ENCODE data around the gene PAX5.
"Not testable (repeated sequence)": the region's sequence is repeated elsewhere in the genome, so short reads cannot be mapped to it uniquely, and the experiment has no call there.

The PAX5 gene

GRCh38 chr9:36873247-36873875, 160.7 kb downstream of the PAX5 start:
- Histone ChIP-seq H3K9me3 (ENCODE audit: control insufficient read depth, insufficient read depth, low read depth, low read length) (peaks cover 3% of the 10 kb centered on the region; the same call in 1 of the 2 replicates), H3K27ac (ENCODE audit: low read depth, low read length) (no peak overlapping the region), H3K9ac (ENCODE audit: low read length) (no peak overlapping the region), H3K27me3 (ENCODE audit: control insufficient read depth, insufficient read depth, low read length) (peaks cover 10% of the 10 kb centered on the region; the same call in 1 of the 2 replicates), H3K4me3 (ENCODE audit: low read depth, low read length) (no peak overlapping the region), H3K4me1 (ENCODE audit: control insufficient read depth, insufficient read depth, low read length) (peaks cover 7% of the 10 kb centered on the region; the same call in 1 of the 2 replicates), H3K36me3 (ENCODE audit: control insufficient read depth, insufficient read depth, low read length) (no peaks in the 10 kb centered on the region)

GRCh38 chr9:36872641-36873040, 161.4 kb downstream of the PAX5 start:
- no peak overlapping the region for H3K4me3 ChIP-seq (ENCODE audit: low read depth, low read length)
- H3K27ac ChIP-seq (ENCODE audit: low read depth, low read length): no peak overlapping the region
- peaks cover 7% of the 10 kb centered on the region; the same call in 1 of the 2 replicates for H3K4me1 ChIP-seq (ENCODE audit: control insufficient read depth, insufficient read depth, low read length)
- peaks cover 3% of the 10 kb centered on the region; the same call in 1 of the 2 replicates for H3K9me3 ChIP-seq (ENCODE audit: control insufficient read depth, insufficient read depth, low read depth, low read length)
- H3K9ac ChIP-seq (ENCODE audit: low read length): no peak overlapping the region
- H3K36me3 ChIP-seq (ENCODE audit: control insufficient read depth, insufficient read depth, low read length): no peaks in the 10 kb centered on the region
- H3K27me3 ChIP-seq (ENCODE audit: control insufficient read depth, insufficient read depth, low read length): peaks cover 10% of the 10 kb centered on the region; the same call in 1 of the 2 replicates

GRCh38 chr9:36871606-36872005, 162.5 kb downstream of the PAX5 start:
- Histone ChIP-seq H3K27ac (ENCODE audit: low read depth, low read length) (no peak overlapping the region), H3K4me3 (ENCODE audit: low read depth, low read length) (no peak overlapping the region), H3K9ac (ENCODE audit: low read length) (no peak overlapping the region), H3K9me3 (ENCODE audit: control insufficient read depth, insufficient read depth, low read depth, low read length) (peaks cover 3% of the 10 kb centered on the region; the same call in 1 of the 2 replicates), H3K27me3 (ENCODE audit: control insufficient read depth, insufficient read depth, low read length) (peaks cover 18% of the 10 kb centered on the region), H3K4me1 (ENCODE audit: control insufficient read depth, insufficient read depth, low read length) (peaks cover 7% of the 10 kb centered on the region; the same call in 1 of the 2 replicates), H3K36me3 (ENCODE audit: control insufficient read depth, insufficient read depth, low read length) (no peaks in the 10 kb centered on the region)

GRCh38 chr9:36870960-36871359, 163.1 kb downstream of the PAX5 start:
- peaks cover 3% of the 10 kb centered on the region; the same call in 1 of the 2 replicates for H3K9me3 ChIP-seq (ENCODE audit: control insufficient read depth, insufficient read depth, low read depth, low read length)
- H3K27ac ChIP-seq (ENCODE audit: low read depth, low read length): no peak overlapping the region
- peaks cover 24% of the 10 kb centered on the region for H3K27me3 ChIP-seq (ENCODE audit: control insufficient read depth, insufficient read depth, low read length)
- H3K4me3 ChIP-seq (ENCODE audit: low read depth, low read length): no peak overlapping the region
- peaks cover 7% of the 10 kb centered on the region; the same call in 1 of the 2 replicates for H3K4me1 ChIP-seq (ENCODE audit: control insufficient read depth, insufficient read depth, low read length)
- H3K9ac ChIP-seq (ENCODE audit: low read length): no peak overlapping the region
- no peaks in the 10 kb centered on the region for H3K36me3 ChIP-seq (ENCODE audit: control insufficient read depth, insufficient read depth, low read length)

GRCh38 chr9:36869605-36870004, 164.5 kb downstream of the PAX5 start:
- not testable (repeated sequence) for H3K9ac ChIP-seq (ENCODE audit: low read length); H3K4me3 ChIP-seq (ENCODE audit: low read depth, low read length); H3K9me3 ChIP-seq (ENCODE audit: control insufficient read depth, insufficient read depth, low read depth, low read length); H3K36me3 ChIP-seq (ENCODE audit: control insufficient read depth, insufficient read depth, low read length); H3K27ac ChIP-seq (ENCODE audit: low read depth, low read length)
- peaks cover 36% of the 10 kb centered on the region for H3K27me3 ChIP-seq (ENCODE audit: control insufficient read depth, insufficient read depth, low read length)
- peaks cover 15% of the 10 kb centered on the region; the same call in 1 of the 2 replicates for H3K4me1 ChIP-seq (ENCODE audit: control insufficient read depth, insufficient read depth, low read length)

- Histone ChIP-seq H3K9me3 (ENCODE audit: control insufficient read depth, insufficient read depth, low read depth, low read length) (no peaks in the 10 kb centered on the region), H3K4me1 (ENCODE audit: control insufficient read depth, insufficient read depth, low read length) (peaks cover 19% of the 10 kb centered on the region; the same call in 1 of the 2 replicates), H3K4me3 (ENCODE audit: low read depth, low read length) (no peak overlapping the region), H3K27me3 (ENCODE audit: control insufficient read depth, insufficient read depth, low read length) (peaks cover 45% of the 10 kb centered on the region), H3K27ac (ENCODE audit: low read depth, low read length) (no peak overlapping the region), H3K9ac (ENCODE audit: low read length) (no peak overlapping the region), H3K36me3 (ENCODE audit: control insufficient read depth, insufficient read depth, low read length) (no peaks in the 10 kb centered on the region)
These were observed 165.3 kb downstream of the PAX5 start for GRCh38 chr9:36868586-36869282.

GRCh38 chr9:36867672-36868471, 166.2 kb downstream of the PAX5 start:
- no peaks in the 10 kb centered on the region for H3K9me3 ChIP-seq (ENCODE audit: control insufficient read depth, insufficient read depth, low read depth, low read length)
- no peaks in the 10 kb centered on the region for H3K36me3 ChIP-seq (ENCODE audit: control insufficient read depth, insufficient read depth, low read length)
- H3K4me1 ChIP-seq (ENCODE audit: control insufficient read depth, insufficient read depth, low read length): peaks cover 19% of the 10 kb centered on the region; the same call in 1 of the 2 replicates
- no peak overlapping the region for H3K4me3 ChIP-seq (ENCODE audit: low read depth, low read length)
- H3K27ac ChIP-seq (ENCODE audit: low read depth, low read length): no peak overlapping the region
- peaks cover 52% of the 10 kb centered on the region for H3K27me3 ChIP-seq (ENCODE audit: control insufficient read depth, insufficient read depth, low read length)
- H3K9ac ChIP-seq (ENCODE audit: low read length): no peak overlapping the region

- Histone ChIP-seq H3K4me3 (ENCODE audit: low read depth, low read length) (no peak overlapping the region), H3K36me3 (ENCODE audit: control insufficient read depth, insufficient read depth, low read length) (no peaks in the 10 kb centered on the region), H3K9ac (ENCODE audit: low read length) (no peak overlapping the region), H3K9me3 (ENCODE audit: control insufficient read depth, insufficient read depth, low read depth, low read length) (no peaks in the 10 kb centered on the region), H3K27ac (ENCODE audit: low read depth, low read length) (no peak overlapping the region), H3K4me1 (ENCODE audit: control insufficient read depth, insufficient read depth, low read length) (peaks cover 19% of the 10 kb centered on the region; the same call in 1 of the 2 replicates), H3K27me3 (ENCODE audit: control insufficient read depth, insufficient read depth, low read length) (peaks cover 59% of the 10 kb centered on the region)
These were observed 166.8 kb downstream of the PAX5 start for GRCh38 chr9:36867241-36867640.

GRCh38 chr9:36866840-36867239, 167.2 kb downstream of the PAX5 start:
- H3K9me3 ChIP-seq (ENCODE audit: control insufficient read depth, insufficient read depth, low read depth, low read length): no peaks in the 10 kb centered on the region
- H3K27me3 ChIP-seq (ENCODE audit: control insufficient read depth, insufficient read depth, low read length): peaks cover 58% of the 10 kb centered on the region

GRCh38 chr9:36865731-36866635, 168.1 kb downstream of the PAX5 start:
- Histone ChIP-seq H3K4me3 (ENCODE audit: low read depth, low read length) (no peak overlapping the region), H3K27ac (ENCODE audit: low read depth, low read length) (no peak overlapping the region), H3K9me3 (ENCODE audit: control insufficient read depth, insufficient read depth, low read depth, low read length) (no peaks in the 10 kb centered on the region), H3K27me3 (ENCODE audit: control insufficient read depth, insufficient read depth, low read length) (peaks cover 58% of the 10 kb centered on the region), H3K4me1 (ENCODE audit: control insufficient read depth, insufficient read depth, low read length) (peaks cover 19% of the 10 kb centered on the region; the same call in 1 of the 2 replicates), H3K36me3 (ENCODE audit: control insufficient read depth, insufficient read depth, low read length) (no peaks in the 10 kb centered on the region), H3K9ac (ENCODE audit: low read length) (no peak overlapping the region)

More at GRCh38 chr9:36866840-36867239, 167.2 kb downstream of the PAX5 start:
- no peaks in the 10 kb centered on the region for H3K36me3 ChIP-seq (ENCODE audit: control insufficient read depth, insufficient read depth, low read length)
- no peak overlapping the region for H3K9ac ChIP-seq (ENCODE audit: low read length)
- H3K27ac ChIP-seq (ENCODE audit: low read depth, low read length): no peak overlapping the region
- peaks cover 19% of the 10 kb centered on the region; the same call in 1 of the 2 replicates for H3K4me1 ChIP-seq (ENCODE audit: control insufficient read depth, insufficient read depth, low read length)
- H3K4me3 ChIP-seq (ENCODE audit: low read depth, low read length): no peak overlapping the region
